AG10803 (cell line): ENCODE results near the gene L1CAM.

Experiments
- DNase-seq: peaks from one replicate; pipeline ENCODE4 v3.0.0; 2010; ENCODE audit warnings: low read depth
- H3K4me3 ChIP-seq: 2 replicates; pipeline ENCODE4 v1.5.1; 2011; ENCODE audit warnings: mild to moderate bottlenecking, low read length, control low read depth
- CTCF ChIP-seq: conservative IDR thresholded peaks from 2 replicates; pipeline ENCODE4 v1.5.1; 2011; ENCODE audit warnings: mild to moderate bottlenecking, low read length, control low read depth, inconsistent platforms

Gene L1CAM

GRCh38 chrX:153927922-153928760, 42.2 kb upstream of the L1CAM start:
- DNase-seq, result peak; percentile 98
- H3K4me3 ChIP-seq, result peak overlapping the region; percentile 70
- peak; percentile 21 for TF ChIP-seq CTCF

- H3K4me3 ChIP-seq, result peak overlapping the region; percentile 70
- peak; percentile 8 for DNase-seq
- TF ChIP-seq CTCF, result no peak
Observed at GRCh38 chrX:153927672-153927921, 41.6 kb upstream of the L1CAM start.

- peak overlapping the region; percentile 70 for H3K4me3 ChIP-seq
- TF ChIP-seq CTCF, result no peak
- peak; percentile 30 for DNase-seq
Observed at GRCh38 chrX:153926858-153927671, 41.1 kb upstream of the L1CAM start.

- no peak overlapping the region; the same call in 1 of the 2 replicates for H3K4me3 ChIP-seq
- no peak for TF ChIP-seq CTCF
- DNase-seq, result no peak
Observed at GRCh38 chrX:153926552-153926857, 40.5 kb upstream of the L1CAM start.

- H3K4me3 ChIP-seq, result peak within 1 kb of the TSS; percentile 70
- DNase-seq, result no peak
- no peak for TF ChIP-seq CTCF
Observed at GRCh38 chrX:153925739-153926551, 40.0 kb upstream of the L1CAM start, which contains the start of gene ARHGAP4. TSS of gene ARHGAP4 (minus strand) at chrX:153926264. CDS start at chrX:153926202, 62 bp downstream.

GRCh38 chrX:153925387-153925738, 39.4 kb upstream of the L1CAM start:
- TF ChIP-seq CTCF, result no peak
- DNase-seq, result no peak
- no peak overlapping the region for H3K4me3 ChIP-seq
